ENCODE measurements around the gene PTPRN2.

GRCh38 chr7:158516524-158516923 is 71.1 kb downstream of the PTPRN2 start:
- TF ChIP-seq MAFK (IDR thresholded peaks at IDR 0.05; ENCODE audit: low read length): no peak
- no peak for TF ChIP-seq HMBOX1 (IDR thresholded peaks at IDR 0.05)
- TF ChIP-seq CTCF (IDR thresholded peaks at IDR 0.05 in 2 of 3, conservative IDR thresholded peaks at IDR 0.05 in 1 of 3; ENCODE audit: insufficient read depth in 2 of 3, low read depth in 1 of 3, low read length in 3 of 3): no peak
- no peak for TF ChIP-seq JUN (IDR thresholded peaks at IDR 0.05; ENCODE audit: borderline replicate concordance, low read depth, low read length)
- no peak for TF ChIP-seq JUN (CRISPR knock-in tag; IDR thresholded peaks at IDR 0.05; ENCODE audit: borderline replicate concordance)
- no peak for TF ChIP-seq IRF9 (tag; IDR thresholded peaks at IDR 0.05)
- TF ChIP-seq PHF21A (IDR thresholded peaks at IDR 0.05; ENCODE audit: borderline replicate concordance, low read depth): no peak
- no peak for TF ChIP-seq HCFC1 (IDR thresholded peaks at IDR 0.05; ENCODE audit: low read depth, low read length)
- TF ChIP-seq, protein P1, sequence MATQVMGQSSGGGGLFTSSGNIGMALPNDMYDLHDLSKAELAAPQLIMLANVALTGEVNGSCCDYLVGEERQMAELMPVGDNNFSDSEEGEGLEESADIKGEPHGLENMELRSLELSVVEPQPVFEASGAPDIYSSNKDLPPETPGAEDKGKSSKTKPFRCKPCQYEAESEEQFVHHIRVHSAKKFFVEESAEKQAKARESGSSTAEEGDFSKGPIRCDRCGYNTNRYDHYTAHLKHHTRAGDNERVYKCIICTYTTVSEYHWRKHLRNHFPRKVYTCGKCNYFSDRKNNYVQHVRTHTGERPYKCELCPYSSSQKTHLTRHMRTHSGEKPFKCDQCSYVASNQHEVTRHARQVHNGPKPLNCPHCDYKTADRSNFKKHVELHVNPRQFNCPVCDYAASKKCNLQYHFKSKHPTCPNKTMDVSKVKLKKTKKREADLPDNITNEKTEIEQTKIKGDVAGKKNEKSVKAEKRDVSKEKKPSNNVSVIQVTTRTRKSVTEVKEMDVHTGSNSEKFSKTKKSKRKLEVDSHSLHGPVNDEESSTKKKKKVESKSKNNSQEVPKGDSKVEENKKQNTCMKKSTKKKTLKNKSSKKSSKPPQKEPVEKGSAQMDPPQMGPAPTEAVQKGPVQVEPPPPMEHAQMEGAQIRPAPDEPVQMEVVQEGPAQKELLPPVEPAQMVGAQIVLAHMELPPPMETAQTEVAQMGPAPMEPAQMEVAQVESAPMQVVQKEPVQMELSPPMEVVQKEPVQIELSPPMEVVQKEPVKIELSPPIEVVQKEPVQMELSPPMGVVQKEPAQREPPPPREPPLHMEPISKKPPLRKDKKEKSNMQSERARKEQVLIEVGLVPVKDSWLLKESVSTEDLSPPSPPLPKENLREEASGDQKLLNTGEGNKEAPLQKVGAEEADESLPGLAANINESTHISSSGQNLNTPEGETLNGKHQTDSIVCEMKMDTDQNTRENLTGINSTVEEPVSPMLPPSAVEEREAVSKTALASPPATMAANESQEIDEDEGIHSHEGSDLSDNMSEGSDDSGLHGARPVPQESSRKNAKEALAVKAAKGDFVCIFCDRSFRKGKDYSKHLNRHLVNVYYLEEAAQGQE (IDR thresholded peaks at IDR 0.05; ENCODE audit: borderline replicate concordance): no peak
- TF ChIP-seq, protein P1 (CRISPR knock-in tag; IDR thresholded peaks at IDR 0.05; ENCODE audit: low read depth): no peak
- TF ChIP-seq CREB1 (IDR thresholded peaks at IDR 0.05): no peak
- TF ChIP-seq CREB1 (CRISPR knock-in tag; IDR thresholded peaks at IDR 0.05): no peak
- TF ChIP-seq NR2C2 (CRISPR knock-in tag; IDR thresholded peaks at IDR 0.05): no peak
- TF ChIP-seq NR2C2 (tag; IDR thresholded peaks at IDR 0.05): no peak
